PC-3 (cell line): Measurements from ENCODE around the gene STARD6. TPM values are rescaled to one million over a fixed set of nuclear protein-coding genes. Genes with fewer than 3 reads are reported as not detected.

Experiments used
- ATAC-seq: fragments of 200-7000 bp; cut with Tn5 transposase; 2 replicates; pipeline ENCODE4 v1.9.1; 2020; ENCODE audit warnings: mild to moderate bottlenecking, moderate library complexity
- BruUV-seq: library from RNA; stranded (reverse); fragments of 400-500 nt; replicated peaks from 2 replicates; lab custom pipeline; 2021; lab: Mats Ljungman, UMichigan
- CTCF ChIA-PET: fragments of 300-600 bp; sonication (Branson Sonifier 250); formaldehyde crosslinking; loops from one replicate; lab custom pipeline; 2022; ENCODE audit warnings: antibody characterized with exemption; lab: Charles Lee
- POLR2A ChIA-PET: fragments of 300-600 bp; sonication (Branson Sonifier 250); formaldehyde crosslinking; loops from one replicate; lab custom pipeline; 2022; ENCODE audit warnings: antibody characterized with exemption; ENCODE audit not compliant: unreplicated experiment; lab: Charles Lee
- DNase-seq: peaks from one replicate; pipeline ENCODE4 v3.0.0-alpha.2; 2015
- H2AFZ ChIP-seq: fragments of 300-600 bp; sonication (generic); 2 replicates; pipeline ENCODE4 v1.6.0; 2016; ENCODE audit warnings: antibody characterized with exemption, low read length
- H3F3A ChIP-seq: fragments of 300-600 bp; sonication (generic); one replicate; pipeline ENCODE4 v1.6.0; 2017; ENCODE audit warnings: antibody characterized with exemption, low read length, control low read depth, mild to moderate bottlenecking; ENCODE audit not compliant: unreplicated experiment
- H3K27ac ChIP-seq: fragments of 300-600 bp; sonication (generic); 2 replicates; pipeline ENCODE4 v1.5.1; 2016; ENCODE audit warnings: mild to moderate bottlenecking, low read length
- H3K27me3 ChIP-seq: fragments of 300-600 bp; sonication (generic); 2 replicates; pipeline ENCODE4 v1.6.1; 2016; ENCODE audit warnings: low read length, mixed read lengths
- H3K36me3 ChIP-seq: fragments of 300-600 bp; sonication (generic); 2 replicates; pipeline ENCODE4 v1.6.1; 2016; ENCODE audit warnings: low read depth, mixed run types, low read length, mixed read lengths
- H3K4me1 ChIP-seq: fragments of 300-600 bp; sonication (generic); 2 replicates; pipeline ENCODE4 v1.5.1; 2016; ENCODE audit warnings: low read length; ENCODE audit not compliant: insufficient read depth
- H3K4me2 ChIP-seq: fragments of 300-600 bp; sonication (generic); 2 replicates; pipeline ENCODE4 v1.6.0; 2016; ENCODE audit warnings: low read length
- H3K4me3 ChIP-seq: fragments of 300-600 bp; sonication (generic); 2 replicates; pipeline ENCODE4 v1.5.1; 2016; ENCODE audit warnings: mild to moderate bottlenecking, low read length, mixed read lengths
- H3K79me2 ChIP-seq: fragments of 300-600 bp; sonication (generic); 2 replicates; pipeline ENCODE4 v1.6.1; 2017; ENCODE audit warnings: low read length, mixed read lengths
- H3K9ac ChIP-seq: fragments of 300-600 bp; sonication (generic); 2 replicates; pipeline ENCODE4 v1.6.0; 2016; ENCODE audit warnings: mild to moderate bottlenecking, low read length
- H3K9me2 ChIP-seq: fragments of 300-600 bp; sonication (generic); replicated peaks from 2 replicates; pipeline ENCODE4 v1.6.1; 2016; ENCODE audit warnings: mixed run types, low read length, mixed read lengths
- H3K9me3 ChIP-seq: fragments of 300-600 bp; sonication (generic); 2 replicates; pipeline ENCODE4 v1.6.1; 2016; ENCODE audit warnings: low read length, mixed read lengths
- H4K20me1 ChIP-seq: fragments of 300-600 bp; sonication (generic); 2 replicates; pipeline ENCODE4 v1.6.1; 2016; ENCODE audit warnings: low read length, mixed read lengths
- EZH2 ChIP-seq: fragments of 300-600 bp; sonication (generic); IDR thresholded peaks from one replicate; pipeline ENCODE4 v1.6.1; 2017; ENCODE audit warnings: antibody characterized with exemption, mild to moderate bottlenecking, low read length; ENCODE audit not compliant: unreplicated experiment
- EZH2phosphoT487 ChIP-seq: fragments of 300-600 bp; sonication (generic); IDR thresholded peaks from 2 replicates; pipeline ENCODE4 v1.6.1; 2018; ENCODE audit warnings: mild to moderate bottlenecking, antibody characterized with exemption, low read length, borderline replicate concordance
- intact Hi-C: fragments of 100-400 bp; cut with micrococcal nuclease; formaldehyde crosslinking; loops from 2 replicates; pipeline ENCODE4 v1.9.0; 2023
- total RNA-seq: library from RNA; depleted of rRNA; stranded (reverse); fragments of >200 nt; gene quantifications from 2 replicates; pipeline ENCODE4 v1.2.3, GENCODE V29; 2014
- TF ChIP-seq, protein P1 (sequence below): fragments of 300-600 bp; sonication (generic); conservative IDR thresholded peaks from 2 replicates; pipeline ENCODE4 v1.5.1; 2017; ENCODE audit warnings: antibody characterized with exemption, low read depth, mild to moderate bottlenecking, low read length

STARD6 gene
- total RNA-seq, 1 experiment from 2014 or later: not detected

DNA sequence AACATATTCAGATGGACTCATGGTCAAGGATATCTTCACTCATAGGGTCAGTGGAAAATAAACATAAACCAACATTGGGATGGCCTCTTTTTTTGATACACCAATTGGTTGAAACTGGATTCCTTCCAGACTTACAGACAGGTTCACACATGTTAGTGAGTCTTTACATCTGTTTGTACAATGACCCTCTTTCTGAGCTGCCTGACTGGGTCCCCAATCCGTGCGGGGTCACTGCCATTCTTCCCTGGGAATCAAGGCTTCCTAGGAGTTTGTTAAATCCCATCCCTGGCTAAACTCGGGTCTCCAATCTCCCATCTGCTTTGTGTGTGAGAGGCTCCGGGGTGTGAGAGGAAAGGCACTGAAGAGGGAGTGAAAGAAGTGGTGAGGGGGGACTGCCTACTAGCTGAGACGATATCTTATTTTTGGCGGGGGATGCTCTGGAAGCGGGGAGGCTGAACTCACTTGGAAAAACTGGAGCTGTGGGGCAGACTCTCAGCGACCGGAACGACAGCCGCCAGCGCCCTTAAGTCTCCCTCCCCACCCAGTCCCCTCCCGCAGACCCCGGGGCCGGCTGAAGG is 487 bp downstream of the STARD6 start:
- H3K4me1 ChIP-seq: peaks cover 18% of the 10 kb centered on the region
- DNase-seq (no peak), ATAC-seq (peak; percentile 47)
- BruUV-seq: TSS peak; percentile 71
- no peak overlapping the region for H3K27ac ChIP-seq
- peaks cover 20% of the 10 kb centered on the region for H3K79me2 ChIP-seq
- H3K9me2 ChIP-seq: no peaks in the 10 kb centered on the region
- intact Hi-C loops: loop anchor here (5.0 to 10.0 kb wide), 2 partner anchors 35 to 132 kb away; partner anchors contain the start of gene MBD2
- H3K9ac ChIP-seq: peak overlapping the region; percentile 84
- no peaks in the 10 kb centered on the region for H4K20me1 ChIP-seq
- H3K4me3 ChIP-seq: peak overlapping the region; percentile 96
- ChIA-PET CTCF (interaction anchor here (0.9 to 1.1 kb wide), 2 partner anchors 41 to 87 kb away, joined by 4 read pairs; no protein-coding TSS in a partner anchor), POLR2A (interaction anchor here (1.1 kb wide), 1 partner anchor 32 kb away, joined by 4 read pairs; no protein-coding TSS in a partner anchor)
- H3K9me3 ChIP-seq: no peaks in the 10 kb centered on the region
- H3K36me3 ChIP-seq: peaks cover 4% of the 10 kb centered on the region; the same call in 1 of the 2 replicates
- peak overlapping the region; percentile 92 for H3K4me2 ChIP-seq
- no peaks in the 10 kb centered on the region for H3K27me3 ChIP-seq
- no peaks in the 10 kb centered on the region for H3F3A ChIP-seq
- peak overlapping the region; percentile 99 for H2AFZ ChIP-seq
- TF ChIP-seq, protein P1, sequence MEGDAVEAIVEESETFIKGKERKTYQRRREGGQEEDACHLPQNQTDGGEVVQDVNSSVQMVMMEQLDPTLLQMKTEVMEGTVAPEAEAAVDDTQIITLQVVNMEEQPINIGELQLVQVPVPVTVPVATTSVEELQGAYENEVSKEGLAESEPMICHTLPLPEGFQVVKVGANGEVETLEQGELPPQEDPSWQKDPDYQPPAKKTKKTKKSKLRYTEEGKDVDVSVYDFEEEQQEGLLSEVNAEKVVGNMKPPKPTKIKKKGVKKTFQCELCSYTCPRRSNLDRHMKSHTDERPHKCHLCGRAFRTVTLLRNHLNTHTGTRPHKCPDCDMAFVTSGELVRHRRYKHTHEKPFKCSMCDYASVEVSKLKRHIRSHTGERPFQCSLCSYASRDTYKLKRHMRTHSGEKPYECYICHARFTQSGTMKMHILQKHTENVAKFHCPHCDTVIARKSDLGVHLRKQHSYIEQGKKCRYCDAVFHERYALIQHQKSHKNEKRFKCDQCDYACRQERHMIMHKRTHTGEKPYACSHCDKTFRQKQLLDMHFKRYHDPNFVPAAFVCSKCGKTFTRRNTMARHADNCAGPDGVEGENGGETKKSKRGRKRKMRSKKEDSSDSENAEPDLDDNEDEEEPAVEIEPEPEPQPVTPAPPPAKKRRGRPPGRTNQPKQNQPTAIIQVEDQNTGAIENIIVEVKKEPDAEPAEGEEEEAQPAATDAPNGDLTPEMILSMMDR: no peak
- no peak for TF ChIP-seq EZH2
- no peak for TF ChIP-seq EZH2phosphoT487

DNA sequence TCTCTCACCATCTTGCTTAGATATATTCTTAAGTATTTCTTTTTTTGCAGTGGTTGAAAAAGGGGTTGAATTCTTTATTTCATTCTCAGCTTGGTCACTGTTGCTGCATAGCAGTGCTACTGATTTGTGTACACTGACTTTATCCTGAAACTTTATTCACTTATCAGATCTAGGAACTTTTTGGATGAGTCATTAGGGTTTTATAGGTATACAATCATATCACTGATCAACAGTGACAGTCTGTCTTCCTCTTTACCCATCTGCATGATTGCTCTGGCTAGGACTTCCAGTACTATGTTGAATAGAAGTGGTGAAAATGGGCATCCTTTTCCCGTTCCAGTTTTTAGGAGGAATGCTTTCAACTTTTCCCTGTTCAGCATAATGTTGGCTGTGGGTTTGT is 6.5 kb downstream of the STARD6 start:
- Histone ChIP-seq H2AFZ (no peak overlapping the region), H3K9me2 (no peaks in the 10 kb centered on the region), H3K4me1 (peaks cover 8% of the 10 kb centered on the region), H3K4me2 (no peak overlapping the region), H3K27ac (no peak overlapping the region), H3K79me2 (no peaks in the 10 kb centered on the region), H3K36me3 (no peaks in the 10 kb centered on the region), H3K9ac (no peak overlapping the region), H3K9me3 (no peaks in the 10 kb centered on the region), H3K4me3 (no peak overlapping the region), H3K27me3 (no peaks in the 10 kb centered on the region), H4K20me1 (no peaks in the 10 kb centered on the region), H3F3A (no peaks in the 10 kb centered on the region)
- intact Hi-C loops: loop anchor here (10.0 kb wide), 1 partner anchor 126 kb away; the partner anchor contains the start of gene MBD2
- CTCF ChIA-PET: no interaction called here
- POLR2A ChIA-PET: no interaction called here
- ATAC-seq: peak; percentile 73
- peak; percentile 51 for DNase-seq
- BruUV-seq: no TSS peak
- TF ChIP-seq EZH2phosphoT487 (no peak), EZH2 (no peak)
- TF ChIP-seq, protein P1: no peak

DNA sequence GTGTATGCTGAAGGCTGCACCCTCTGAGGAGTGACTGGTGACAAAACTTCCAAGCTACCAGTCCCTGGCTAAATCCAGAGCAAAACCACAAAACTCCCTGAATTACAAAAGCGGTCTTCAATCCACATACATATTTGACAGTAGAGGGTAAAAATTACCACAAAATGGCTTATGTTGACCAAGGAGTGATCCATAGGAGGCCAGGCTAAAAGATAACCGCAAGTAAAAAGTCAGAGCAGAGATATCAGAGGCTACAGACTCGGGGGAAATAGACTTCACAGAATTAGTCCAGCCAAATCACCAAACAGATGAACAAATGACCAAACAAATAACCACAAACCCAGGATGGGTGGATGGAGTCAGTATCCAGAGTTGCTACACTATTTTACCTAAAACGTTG is 19.4 kb downstream of the STARD6 start:
- no peak for ATAC-seq
- Histone ChIP-seq H3K9me2 (no peaks in the 10 kb centered on the region), H2AFZ (no peak overlapping the region), H3K27ac (no peak overlapping the region), H3K36me3 (no peaks in the 10 kb centered on the region), H3K9me3 (no peaks in the 10 kb centered on the region), H3K9ac (no peak overlapping the region), H3F3A (no peaks in the 10 kb centered on the region), H3K4me1 (no peaks in the 10 kb centered on the region), H3K4me2 (no peak overlapping the region), H3K27me3 (no peaks in the 10 kb centered on the region), H3K79me2 (no peaks in the 10 kb centered on the region), H4K20me1 (no peaks in the 10 kb centered on the region), H3K4me3 (no peak overlapping the region)
- no peak for TF ChIP-seq EZH2phosphoT487
- TF ChIP-seq EZH2: no peak
- TF ChIP-seq, protein P1: no peak
- intact Hi-C loops: no loop called here
- no peak for DNase-seq
- ChIA-PET POLR2A (no interaction called here), CTCF (no interaction called here)
- no TSS peak for BruUV-seq
